Midbrain (tissue), 1 donor: ENCODE data around the gene FGF8.
"Not testable (repeated sequence)": the region's sequence is repeated elsewhere in the genome, so short reads cannot be mapped to it uniquely, and the experiment has no call there.

Experiments
- DNase-seq: peaks from one replicate; lab custom pipeline; 2025; lab: John Stamatoyannopoulos, UW

Gene FGF8

GRCh38 chr10:101775273-101776160, at the start of gene FGF8:
FGF8 (minus strand) TSS chr10:101776114; CDS start chr10:101775900, 214 bp downstream.
- DNase-seq = no peak

GRCh38 chr10:101824736-101825135, 48.8 kb upstream of the FGF8 start:
- DNase-seq = no peak

- peak; percentile 58 for DNase-seq
These were observed 43.1 kb upstream of the FGF8 start for GRCh38 chr10:101818872-101819633.

- DNase-seq = peak; percentile 97
These were observed 42.4 kb upstream of the FGF8 start, which contains the start of gene OGA for GRCh38 chr10:101818119-101818871. OGA (minus strand) TSS chr10:101818444; CDS start chr10:101818022, 422 bp downstream.

GRCh38 chr10:101817337-101818118, 41.6 kb upstream of the FGF8 start:
- peak; percentile 58 for DNase-seq

- no peak for DNase-seq
These were observed 41.0 kb upstream of the FGF8 start for GRCh38 chr10:101816913-101817336.

GRCh38 chr10:101816376-101816775, 40.5 kb upstream of the FGF8 start:
- no peak for DNase-seq

GRCh38 chr10:101814466-101815071, 38.7 kb upstream of the FGF8 start:
- no peak for DNase-seq

GRCh38 chr10:101812606-101813005, 36.7 kb upstream of the FGF8 start:
- no peak for DNase-seq

- no peak for DNase-seq
These were observed 31.2 kb upstream of the FGF8 start for GRCh38 chr10:101807158-101807557.

- no peak for DNase-seq
These were observed 27.6 kb upstream of the FGF8 start for GRCh38 chr10:101803511-101803910.

GRCh38 chr10:101797403-101798059, 21.6 kb upstream of the FGF8 start:
- DNase-seq = no peak

GRCh38 chr10:101793526-101793925, 17.6 kb upstream of the FGF8 start:
- no peak for DNase-seq

GRCh38 chr10:101789686-101790085, 13.8 kb upstream of the FGF8 start:
- no peak for DNase-seq

GRCh38 chr10:101789231-101789630, 13.3 kb upstream of the FGF8 start:
- DNase-seq = not testable (repeated sequence)

- no peak for DNase-seq
These were observed 9.9 kb upstream of the FGF8 start for GRCh38 chr10:101785801-101786200.

- DNase-seq = no peak
These were observed 8.6 kb upstream of the FGF8 start for GRCh38 chr10:101784558-101784957.

- DNase-seq = no peak
These were observed 7.8 kb upstream of the FGF8 start for GRCh38 chr10:101783736-101784118.

GRCh38 chr10:101782811-101783735, 7.2 kb upstream of the FGF8 start, which contains the start of gene NPM3:
NPM3 (minus strand) TSS chr10:101783446; CDS start chr10:101783390, 56 bp downstream.
- peak; percentile 65 for DNase-seq
